Measurements from ENCODE around the gene ELFN2. TPM values are rescaled to one million over a fixed set of nuclear protein-coding genes. Genes with fewer than 3 reads are reported as not detected.
A peak's percentile ranks its signal among the peaks of the same experiment; 100 is the strongest.

ELFN2 gene
- total RNA-seq, 1 donor from 2014 or later, result 4.6 TPM

- no peak for TF ChIP-seq CTCF (conservative IDR thresholded peaks at IDR 0.05; ENCODE audit: low read depth, low read length)
- H3K4me3 ChIP-seq (ENCODE audit: low read depth, low read length), result no peak overlapping the region
- DNase-seq (ENCODE audit: low read depth), result peak; percentile 87
These were observed 27.8 kb upstream of the ELFN2 start for GRCh38 chr22:37454857-37455686.

- no peak overlapping the region for H3K4me3 ChIP-seq (ENCODE audit: low read depth, low read length)
- TF ChIP-seq CTCF (conservative IDR thresholded peaks at IDR 0.05; ENCODE audit: low read depth, low read length), result no peak
- no peak for DNase-seq (ENCODE audit: low read depth)
These were observed 26.4 kb upstream of the ELFN2 start for GRCh38 chr22:37453696-37454095.

- no peak overlapping the region for H3K4me3 ChIP-seq (ENCODE audit: low read depth, low read length)
- DNase-seq (ENCODE audit: low read depth), result no peak
- TF ChIP-seq CTCF (conservative IDR thresholded peaks at IDR 0.05; ENCODE audit: low read depth, low read length), result no peak
These were observed 23.9 kb upstream of the ELFN2 start for GRCh38 chr22:37451218-37451617.

- H3K4me3 ChIP-seq (ENCODE audit: low read depth, low read length), result no peak overlapping the region
- DNase-seq (ENCODE audit: low read depth), result no peak
- TF ChIP-seq CTCF (conservative IDR thresholded peaks at IDR 0.05; ENCODE audit: low read depth, low read length), result no peak
These were observed 22.2 kb upstream of the ELFN2 start for GRCh38 chr22:37449331-37450001.

GRCh38 chr22:37448516-37449127 is 21.3 kb upstream of the ELFN2 start:
- no peak for TF ChIP-seq CTCF (conservative IDR thresholded peaks at IDR 0.05; ENCODE audit: low read depth, low read length)
- DNase-seq (ENCODE audit: low read depth), result no peak
- H3K4me3 ChIP-seq (ENCODE audit: low read depth, low read length), result no peak overlapping the region

- TF ChIP-seq CTCF (conservative IDR thresholded peaks at IDR 0.05; ENCODE audit: low read depth, low read length), result no peak
- H3K4me3 ChIP-seq (ENCODE audit: low read depth, low read length), result no peak overlapping the region
- no peak for DNase-seq (ENCODE audit: low read depth)
These were observed 18.2 kb upstream of the ELFN2 start for GRCh38 chr22:37445501-37445900.

Measured in epithelial cell of proximal tubule (primary cell).